A549 treated with DMSO at 1 μM for 4 hours (cell line): ENCODE results near the gene CIDEC. TPM values are rescaled to one million over a fixed set of nuclear protein-coding genes. Genes with fewer than 3 reads are reported as not detected.

Experiments used
- total RNA-seq: library from RNA; stranded (reverse); fragments of 200-300 nt; extraction: Qiagen RNA extraction; gene quantifications from 5 replicates; pipeline ENCODE4 v1.2.3, GENCODE V29; 2022; ENCODE audit warnings: low read depth

The CIDEC gene
- total RNA-seq = 1.8 to 2.8 TPM (median 2.1 TPM) in 5 replicates

GRCh38 chr3:9879830-9880549, at the start of gene CIDEC:
TSS of gene CIDEC (minus strand) at chr3:9880253. CDS start at chr3:9878486, 1,767 bp downstream.

GRCh38 chr3:9916734-9917680, 37.0 kb upstream of the CIDEC start, which contains the start of gene IL17RC:
TSS of gene IL17RC (plus strand) at chr3:9917098. CDS start at chr3:9917316, 218 bp downstream.

GRCh38 chr3:9902372-9903237, 22.6 kb upstream of the CIDEC start, which contains the start of gene IL17RE:
TSS of gene IL17RE (plus strand) at chr3:9902848. CDS start at chr3:9902933, 85 bp downstream.

GRCh38 chr3:9890249-9891071, 10.4 kb upstream of the CIDEC start, which contains the start of gene JAGN1:
TSS of gene JAGN1 (plus strand) at chr3:9890610. CDS start at chr3:9890723, 113 bp downstream.

GRCh38 chr3:9843715-9844438, 36.2 kb downstream of the CIDEC start, which contains the start of gene RPUSD3:
TSS of gene RPUSD3 (minus strand) at chr3:9844008. CDS start at chr3:9843990, 18 bp downstream.

Other genes starting within 250 kb of the CIDEC start
- 25.3 to 30.0 TPM (median 28.7 TPM) in 5 replicates for gene MTMR14, start 230.7 kb downstream of the CIDEC start, total RNA-seq
- gene CPNE9, start 176.4 kb downstream of the CIDEC start, total RNA-seq = 0.08 to 0.33 TPM (median 0.15 TPM) in 4 of 5 replicates, not detected in the other
- 17.5 to 20.7 TPM (median 19.1 TPM) in 5 replicates for gene BRPF1, start 148.5 kb downstream of the CIDEC start, total RNA-seq
- gene OGG1, start 130.3 kb downstream of the CIDEC start, total RNA-seq = 15.3 to 17.3 TPM (median 16.3 TPM) in 5 replicates
- 13.0 to 18.9 TPM (median 16.3 TPM) in 5 replicates for gene CAMK1, start 110.3 kb downstream of the CIDEC start, total RNA-seq
- 55.6 to 60.5 TPM (median 58.6 TPM) in 5 replicates for gene TADA3, start 87.8 kb downstream of the CIDEC start, total RNA-seq
- 148 to 226 TPM (median 154 TPM) in 5 replicates for gene ARPC4, start 87.2 kb downstream of the CIDEC start, total RNA-seq
- gene TTLL3, start 70.0 kb downstream of the CIDEC start, total RNA-seq = 6.3 to 8.5 TPM (median 7.1 TPM) in 5 replicates
- gene RPUSD3, start 36.2 kb downstream of the CIDEC start, total RNA-seq = 32.9 to 46.8 TPM (median 41.2 TPM) in 5 replicates
- gene JAGN1, start 10.4 kb upstream of the CIDEC start, total RNA-seq = 52.1 to 69.3 TPM (median 64.3 TPM) in 5 replicates
- 0.76 to 1.1 TPM (median 0.95 TPM) in 5 replicates for gene IL17RE, start 22.6 kb upstream of the CIDEC start, total RNA-seq
- gene IL17RC, start 36.8 kb upstream of the CIDEC start, total RNA-seq = 13.6 to 15.7 TPM (median 15.2 TPM) in 5 replicates
- 8.3 to 11.4 TPM (median 11.0 TPM) in 5 replicates for gene CRELD1, start 53.6 kb upstream of the CIDEC start, total RNA-seq
- gene PRRT3, start 72.2 kb upstream of the CIDEC start, total RNA-seq = 1.0 to 1.5 TPM (median 1.4 TPM) in 5 replicates
- 120 to 154 TPM (median 128 TPM) in 5 replicates for gene EMC3, start 106.6 kb upstream of the CIDEC start, total RNA-seq
- gene FANCD2, start 146.2 kb upstream of the CIDEC start, total RNA-seq = 16.2 to 21.1 TPM (median 20.9 TPM) in 5 replicates
- gene FANCD2OS, start 228.0 kb upstream of the CIDEC start, total RNA-seq = not detected in 5 replicates
- gene BRK1, start 235.4 kb upstream of the CIDEC start, total RNA-seq = 169 to 184 TPM (median 179 TPM) in 5 replicates